Peyer's patch (tissue), 4 donors: Measurements from ENCODE around the gene RPS6KA4. TPM values are rescaled to one million over a fixed set of nuclear protein-coding genes. Genes with fewer than 3 reads are reported as not detected.
"Not testable (repeated sequence)": the region's sequence is repeated elsewhere in the genome, so short reads cannot be mapped to it uniquely, and the experiment has no call there.

Source experiments
- DNase-seq, 3 donors: peaks; one replicate each; pipeline ENCODE4 v3.0.0-alpha.2; 2017 to 2019
- H3K27ac ChIP-seq, 4 donors: fragments of 200-600 bp; sonication (generic); one replicate each; pipeline ENCODE4 v1.5.1; 2016 to 2019
- H3K27me3 ChIP-seq, 2 donors: fragments of 200-600 bp; sonication (generic); one replicate each; pipeline ENCODE4 v1.5.1; 2019
- H3K36me3 ChIP-seq, 3 donors: fragments of 200-600 bp; sonication (generic); one replicate each; pipeline ENCODE4 v1.5.1; 2016 to 2019
- H3K4me1 ChIP-seq, 4 donors: fragments of 200-600 bp; sonication (generic); one replicate each; pipeline ENCODE4 v1.5.1; 2016 to 2019
- H3K4me3 ChIP-seq, 4 donors: fragments of 200-600 bp; sonication (generic); 1 replicate in 3 of 4; 2 replicates in 1 of 4; pipeline ENCODE4 v1.5.1; 2016 to 2019; ENCODE audit warnings: mild to moderate bottlenecking in 1 of 4
- H3K9me3 ChIP-seq, 4 donors: fragments of 200-600 bp; sonication (generic); one replicate each; pipeline ENCODE4 v1.5.1; 2016 to 2019; ENCODE audit warnings: mild to moderate bottlenecking in 1 of 4
- CTCF ChIP-seq, 6 experiments: fragments of 450-650 bp in 4 of 6; fragments of 200-600 bp in 2 of 6; sonication (generic) in 1 of 6; IDR thresholded peaks; one replicate each; pipeline ENCODE4 v1.5.1; 2017 to 2019; ENCODE audit warnings: antibody characterized with exemption in 6 of 6, mild to moderate bottlenecking in 3 of 6, moderate library complexity in 1 of 6
- POLR2A ChIP-seq, 2 donors: fragments of 450-650 bp; IDR thresholded peaks; one replicate each; pipeline ENCODE4 v1.5.1; 2017; ENCODE audit warnings: antibody characterized with exemption in 2 of 2, mild to moderate bottlenecking in 2 of 2, moderate library complexity in 2 of 2
- total RNA-seq, 4 donors: library from RNA; depleted of rRNA; stranded (reverse); fragments of >200 nt; gene quantifications; one replicate each; pipeline ENCODE4 v1.1.0, GENCODE V29; 2016

RPS6KA4 gene
- 10 to 100 TPM; 27.8 to 95.7 (median 40.1) TPM for total RNA-seq

GRCh38 chr11:64358907-64359711 lies at the start of gene RPS6KA4:
Gene RPS6KA4, plus strand, starts transcription at chr11:64359162. Its CDS starts 74 bp downstream, at chr11:64359236.
- TF ChIP-seq POLR2A (IDR thresholded peaks at IDR 0.05) (peak; percentile 47 to 74), CTCF (IDR thresholded peaks at IDR 0.05) (peak in 2 of 6 experiments; percentile 16 to 25)
- Histone ChIP-seq H3K27ac (peak within 1 kb of the TSS; percentile 73 to 86 (median 86)), H3K4me1 (peaks cover 11 to 45% (median 22%) of the 10 kb centered on the region in 4 donors), H3K27me3 (no peaks in the 10 kb centered on the region), H3K4me3 (peak within 1 kb of the TSS; percentile 59 to 99 (median 84)), H3K36me3 (peaks cover 0 to 32% (median 0%) of the 10 kb centered on the region in 3 donors), H3K9me3 (no peaks in the 10 kb centered on the region)
- DNase-seq = peak; percentile 48 to 85 (median 77)

GRCh38 chr11:64312947-64313346 lies 46.0 kb upstream of the RPS6KA4 start:
- no peaks in the 10 kb centered on the region for H3K27me3 ChIP-seq
- DNase-seq = no peak
- peaks cover 0 to 41% (median 0%) of the 10 kb centered on the region in 3 donors for H3K36me3 ChIP-seq
- no peak for TF ChIP-seq POLR2A (IDR thresholded peaks at IDR 0.05)
- no peak for TF ChIP-seq CTCF (IDR thresholded peaks at IDR 0.05)
- no peaks in the 10 kb centered on the region for H3K9me3 ChIP-seq
- peaks cover 0 to 54% (median 0%) of the 10 kb centered on the region in 4 donors for H3K4me1 ChIP-seq
- H3K27ac ChIP-seq = peak overlapping the region in 3 of 4 donors; percentile 38 to 70 (median 55)
- no peak overlapping the region for H3K4me3 ChIP-seq

GRCh38 chr11:64313491-64314145 lies 45.3 kb upstream of the RPS6KA4 start:
- H3K4me1 ChIP-seq = peaks cover 0 to 54% (median 0%) of the 10 kb centered on the region in 4 donors
- H3K27me3 ChIP-seq = no peaks in the 10 kb centered on the region
- peaks cover 0 to 36% (median 0%) of the 10 kb centered on the region in 3 donors for H3K36me3 ChIP-seq
- peak overlapping the region; percentile 31 to 70 (median 46) for H3K27ac ChIP-seq
- TF ChIP-seq POLR2A (IDR thresholded peaks at IDR 0.05) (no peak), CTCF (IDR thresholded peaks at IDR 0.05) (no peak)
- peak overlapping the region in 1 of 4 donors; percentile 18 for H3K4me3 ChIP-seq
- no peak for DNase-seq
- H3K9me3 ChIP-seq = no peaks in the 10 kb centered on the region

- no peak for TF ChIP-seq POLR2A (IDR thresholded peaks at IDR 0.05)
- peak in 1 of 6 experiments; percentile 4 for TF ChIP-seq CTCF (IDR thresholded peaks at IDR 0.05)
- Histone ChIP-seq H3K4me1 (peaks cover 0 to 58% (median 4%) of the 10 kb centered on the region in 4 donors), H3K4me3 (peak overlapping the region in 1 of 4 donors; percentile 18), H3K36me3 (peaks cover 0 to 36% (median 0%) of the 10 kb centered on the region in 3 donors), H3K27ac (peak overlapping the region; percentile 31 to 70 (median 46)), H3K9me3 (no peaks in the 10 kb centered on the region), H3K27me3 (no peaks in the 10 kb centered on the region)
- DNase-seq = no peak
Observed at GRCh38 chr11:64314146-64314804, 44.7 kb upstream of the RPS6KA4 start.

GRCh38 chr11:64314805-64315561 lies 44.0 kb upstream of the RPS6KA4 start:
- Histone ChIP-seq H3K4me3 (no peak overlapping the region), H3K9me3 (no peaks in the 10 kb centered on the region), H3K36me3 (peaks cover 0 to 36% (median 0%) of the 10 kb centered on the region in 3 donors), H3K4me1 (peaks cover 0 to 60% (median 4%) of the 10 kb centered on the region in 4 donors), H3K27me3 (no peaks in the 10 kb centered on the region), H3K27ac (peak overlapping the region in 1 of 4 donors; percentile 96)
- TF ChIP-seq CTCF (IDR thresholded peaks at IDR 0.05) (no peak), POLR2A (IDR thresholded peaks at IDR 0.05) (no peak)
- no peak for DNase-seq

- Histone ChIP-seq H3K36me3 (peaks cover 0 to 43% (median 0%) of the 10 kb centered on the region in 3 donors), H3K4me1 (peaks cover 0 to 69% (median 4%) of the 10 kb centered on the region in 4 donors), H3K4me3 (peak overlapping the region in 1 of 4 donors; percentile 81), H3K27ac (peak overlapping the region; percentile 94 to 99 (median 96))
- not testable (repeated sequence) for H3K27me3 ChIP-seq, H3K9me3 ChIP-seq, DNase-seq
Observed at GRCh38 chr11:64315667-64316526, 43.1 kb upstream of the RPS6KA4 start.
